ENCODE data around the gene TEX11.
"Not testable (repeated sequence)": the region's sequence is repeated elsewhere in the genome, so short reads cannot be mapped to it uniquely, and the experiment has no call there.

- TF ChIP-seq CTCF, POLR2A (IDR thresholded peaks at IDR 0.05): not testable (repeated sequence)
These were observed 392.8 kb downstream of the TEX11 start for GRCh38 chrX:70515692-70516091.

All from Peyer's patch (tissue), 4 donors.